ENCODE measurements around the gene ITGA11. TPM values are rescaled to one million over a fixed set of nuclear protein-coding genes. Genes with fewer than 3 reads are reported as not detected.

The ITGA11 gene
- total RNA-seq, 4 donors from 2014 or later: 3.3 to 15.8 (median 8.6) TPM

- Histone ChIP-seq H3K36me3 (peaks cover under 1 to 25% (median 14%) of the 10 kb centered on the region in 4 donors), H3K4me3 (no peak overlapping the region), H3K27ac (replicated peaks in 1 of 4) (no peak overlapping the region), H3K27me3 (no peaks in the 10 kb centered on the region), H3K9me3 (no peaks in the 10 kb centered on the region), H3K4me1 (peaks cover 39 to 82% (median 79%) of the 10 kb centered on the region in 4 donors)
- TF ChIP-seq EP300 (IDR thresholded peaks at IDR 0.05) (no peak), POLR2AphosphoS5 (IDR thresholded peaks at IDR 0.05) (no peak), POLR2A (IDR thresholded peaks at IDR 0.05; ENCODE audit: low read depth) (no peak), CTCF (IDR thresholded peaks at IDR 0.05) (no peak)
- DNase-seq (ENCODE audit: extremely low spot score): peak; percentile 39
- WGBS: 56% methylated on average over 4 of the region's 4 CpGs
- intact Hi-C loops (cut with DNase I): no loop called here
Observed at GRCh38 chr15:68295014-68295805, 136.8 kb downstream of the ITGA11 start.

GRCh38 chr15:68292967-68293366 lies 139.0 kb downstream of the ITGA11 start:
- H3K36me3 ChIP-seq: peaks cover 8 to 36% (median 19%) of the 10 kb centered on the region in 4 donors
- H3K4me3 ChIP-seq: no peak overlapping the region
- TF ChIP-seq CTCF (IDR thresholded peaks at IDR 0.05) (no peak), POLR2A (IDR thresholded peaks at IDR 0.05; ENCODE audit: low read depth) (no peak), POLR2AphosphoS5 (IDR thresholded peaks at IDR 0.05) (no peak), EP300 (IDR thresholded peaks at IDR 0.05) (no peak)
- no peaks in the 10 kb centered on the region for H3K9me3 ChIP-seq
- H3K4me1 ChIP-seq: peaks cover 30 to 82% (median 81%) of the 10 kb centered on the region in 4 donors
- H3K27me3 ChIP-seq: no peaks in the 10 kb centered on the region
- no peak overlapping the region for H3K27ac ChIP-seq (replicated peaks in 1 of 4)
- DNase-seq (ENCODE audit: extremely low spot score): no peak
- intact Hi-C loops (cut with DNase I): no loop called here

- peaks cover 33 to 89% (median 86%) of the 10 kb centered on the region in 4 donors for H3K4me1 ChIP-seq
- DNase-seq (ENCODE audit: extremely low spot score): no peak
- no peak for TF ChIP-seq CTCF (IDR thresholded peaks at IDR 0.05)
- TF ChIP-seq POLR2A (IDR thresholded peaks at IDR 0.05; ENCODE audit: low read depth): no peak
- no peak for TF ChIP-seq EP300 (IDR thresholded peaks at IDR 0.05)
- TF ChIP-seq POLR2AphosphoS5 (IDR thresholded peaks at IDR 0.05): no peak
- H3K27ac ChIP-seq (replicated peaks in 1 of 4): peak overlapping the region in 2 of 4 donors; percentile 1 to 19
- peaks cover 8 to 36% (median 16%) of the 10 kb centered on the region in 4 donors for H3K36me3 ChIP-seq
- intact Hi-C loops (cut with DNase I): no loop called here
- H3K27me3 ChIP-seq: no peaks in the 10 kb centered on the region
- no peak overlapping the region for H3K4me3 ChIP-seq
- H3K9me3 ChIP-seq: no peaks in the 10 kb centered on the region
Observed at GRCh38 chr15:68292157-68292781, 139.7 kb downstream of the ITGA11 start.

GRCh38 chr15:68290715-68291114 lies 141.2 kb downstream of the ITGA11 start:
- H3K4me1 ChIP-seq: peaks cover 34 to 100% (median 97%) of the 10 kb centered on the region in 4 donors
- intact Hi-C loops (cut with DNase I): no loop called here
- peak overlapping the region in 2 of 4 donors; percentile 3 to 19 for H3K27ac ChIP-seq (replicated peaks in 1 of 4)

More at GRCh38 chr15:68290715-68291114, 141.2 kb downstream of the ITGA11 start:
- DNase-seq (ENCODE audit: extremely low spot score): no peak
- no peak for TF ChIP-seq CTCF (IDR thresholded peaks at IDR 0.05)
- no peak for TF ChIP-seq POLR2AphosphoS5 (IDR thresholded peaks at IDR 0.05)
- TF ChIP-seq POLR2A (IDR thresholded peaks at IDR 0.05; ENCODE audit: low read depth): no peak
- TF ChIP-seq EP300 (IDR thresholded peaks at IDR 0.05): no peak
- no peaks in the 10 kb centered on the region for H3K27me3 ChIP-seq
- 76% methylated on average over 7 of the region's 8 CpGs for WGBS
- no peaks in the 10 kb centered on the region for H3K9me3 ChIP-seq
- H3K4me3 ChIP-seq: no peak overlapping the region
- peaks cover 8 to 31% (median 14%) of the 10 kb centered on the region in 4 donors for H3K36me3 ChIP-seq
